Measurements from ENCODE around the gene ABCB8. TPM values are rescaled to one million over a fixed set of nuclear protein-coding genes. Genes with fewer than 3 reads are reported as not detected.

Gene ABCB8
- 10 to 100 TPM; 11.9 to 20.6 TPM for total RNA-seq

GRCh38 chr7:151028131-151028947, at the start of gene ABCB8:
Gene ABCB8, plus strand, starts transcription at chr7:151028450. Its CDS starts 66 bp downstream, at chr7:151028516.
- H3K27ac ChIP-seq = peak within 1 kb of the TSS; percentile 77 to 87
- no peaks in the 10 kb centered on the region for H3K36me3 ChIP-seq
- H3K4me3 ChIP-seq = peak within 1 kb of the TSS; percentile 57 to 72
- TF ChIP-seq, protein P1, sequence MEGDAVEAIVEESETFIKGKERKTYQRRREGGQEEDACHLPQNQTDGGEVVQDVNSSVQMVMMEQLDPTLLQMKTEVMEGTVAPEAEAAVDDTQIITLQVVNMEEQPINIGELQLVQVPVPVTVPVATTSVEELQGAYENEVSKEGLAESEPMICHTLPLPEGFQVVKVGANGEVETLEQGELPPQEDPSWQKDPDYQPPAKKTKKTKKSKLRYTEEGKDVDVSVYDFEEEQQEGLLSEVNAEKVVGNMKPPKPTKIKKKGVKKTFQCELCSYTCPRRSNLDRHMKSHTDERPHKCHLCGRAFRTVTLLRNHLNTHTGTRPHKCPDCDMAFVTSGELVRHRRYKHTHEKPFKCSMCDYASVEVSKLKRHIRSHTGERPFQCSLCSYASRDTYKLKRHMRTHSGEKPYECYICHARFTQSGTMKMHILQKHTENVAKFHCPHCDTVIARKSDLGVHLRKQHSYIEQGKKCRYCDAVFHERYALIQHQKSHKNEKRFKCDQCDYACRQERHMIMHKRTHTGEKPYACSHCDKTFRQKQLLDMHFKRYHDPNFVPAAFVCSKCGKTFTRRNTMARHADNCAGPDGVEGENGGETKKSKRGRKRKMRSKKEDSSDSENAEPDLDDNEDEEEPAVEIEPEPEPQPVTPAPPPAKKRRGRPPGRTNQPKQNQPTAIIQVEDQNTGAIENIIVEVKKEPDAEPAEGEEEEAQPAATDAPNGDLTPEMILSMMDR (IDR thresholded peaks at IDR 0.05) = peak; percentile 23 to 67
- peak; percentile 99 for DNase-seq (ENCODE audit: low spot score)
- no peaks in the 10 kb centered on the region for H3K9me3 ChIP-seq
- H3K27me3 ChIP-seq = no peaks in the 10 kb centered on the region
- H3K4me1 ChIP-seq = peaks cover 0 to 15% of the 10 kb centered on the region in 2 donors

GRCh38 chr7:150979713-150980390, 48.4 kb upstream of the ABCB8 start:
- Histone ChIP-seq H3K27me3 (peaks cover 0 to 7% of the 10 kb centered on the region in 2 donors), H3K36me3 (no peaks in the 10 kb centered on the region), H3K4me3 (no peak overlapping the region), H3K27ac (peak overlapping the region; percentile 80 to 94), H3K4me1 (peaks cover 0 to 47% of the 10 kb centered on the region in 2 donors), H3K9me3 (no peaks in the 10 kb centered on the region)
- TF ChIP-seq, protein P1 (IDR thresholded peaks at IDR 0.05) = no peak
- no peak for DNase-seq (ENCODE audit: low spot score)

DNA sequence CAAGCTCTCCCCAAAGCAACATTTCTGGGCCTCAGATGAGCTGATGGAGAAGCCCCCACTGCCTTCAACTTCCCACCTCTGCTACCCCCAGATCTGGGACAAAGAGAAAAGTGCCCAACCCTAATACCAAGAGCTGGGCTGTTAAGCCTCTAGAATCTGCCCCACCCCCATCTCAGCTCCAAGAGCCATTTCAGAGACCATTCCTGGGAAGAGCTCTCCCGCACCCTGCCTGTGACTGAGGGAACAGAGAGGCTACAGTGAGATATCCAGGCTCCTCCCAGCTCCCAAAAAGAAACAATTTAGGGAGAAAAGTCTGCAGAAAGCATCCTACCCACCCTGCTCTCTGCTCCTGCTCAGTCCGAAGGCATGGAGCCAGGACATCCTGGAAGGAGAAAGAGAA, 47.6 kb upstream of the ABCB8 start:
- TF ChIP-seq, protein P1 (IDR thresholded peaks at IDR 0.05) = no peak
- H3K36me3 ChIP-seq = no peaks in the 10 kb centered on the region
- H3K27me3 ChIP-seq = peaks cover 0 to 7% of the 10 kb centered on the region in 2 donors
- no peak overlapping the region for H3K27ac ChIP-seq
- H3K9me3 ChIP-seq = no peaks in the 10 kb centered on the region
- H3K4me3 ChIP-seq = no peak overlapping the region
- H3K4me1 ChIP-seq = peaks cover 0 to 39% of the 10 kb centered on the region in 2 donors
- DNase-seq (ENCODE audit: low spot score) = no peak

- Histone ChIP-seq H3K4me3 (no peak overlapping the region), H3K9me3 (no peaks in the 10 kb centered on the region), H3K27me3 (peaks cover 0 to 4% of the 10 kb centered on the region in 2 donors), H3K27ac (no peak overlapping the region), H3K4me1 (peaks cover 0 to 39% of the 10 kb centered on the region in 2 donors), H3K36me3 (no peaks in the 10 kb centered on the region)
- TF ChIP-seq, protein P1 (IDR thresholded peaks at IDR 0.05) = no peak
- no peak for DNase-seq (ENCODE audit: low spot score)
Observed at GRCh38 chr7:150981644-150982043, 46.6 kb upstream of the ABCB8 start.

GRCh38 chr7:150982351-150982750, 45.9 kb upstream of the ABCB8 start:
- Histone ChIP-seq H3K36me3 (no peaks in the 10 kb centered on the region), H3K4me1 (peaks cover 0 to 36% of the 10 kb centered on the region in 2 donors), H3K4me3 (no peak overlapping the region), H3K27ac (no peak overlapping the region), H3K27me3 (no peaks in the 10 kb centered on the region), H3K9me3 (no peaks in the 10 kb centered on the region)
- TF ChIP-seq, protein P1 (IDR thresholded peaks at IDR 0.05) = no peak
- DNase-seq (ENCODE audit: low spot score) = no peak
